Measurements from ENCODE around the gene ZNF614. TPM values are rescaled to one million over a fixed set of nuclear protein-coding genes. Genes with fewer than 3 reads are reported as not detected.
"Not testable (repeated sequence)": the region's sequence is repeated elsewhere in the genome, so short reads cannot be mapped to it uniquely, and the experiment has no call there.

The ZNF614 gene
- total RNA-seq = 1 to 10 TPM; 2.2 to 8.2 (median 4.0) TPM

DNA sequence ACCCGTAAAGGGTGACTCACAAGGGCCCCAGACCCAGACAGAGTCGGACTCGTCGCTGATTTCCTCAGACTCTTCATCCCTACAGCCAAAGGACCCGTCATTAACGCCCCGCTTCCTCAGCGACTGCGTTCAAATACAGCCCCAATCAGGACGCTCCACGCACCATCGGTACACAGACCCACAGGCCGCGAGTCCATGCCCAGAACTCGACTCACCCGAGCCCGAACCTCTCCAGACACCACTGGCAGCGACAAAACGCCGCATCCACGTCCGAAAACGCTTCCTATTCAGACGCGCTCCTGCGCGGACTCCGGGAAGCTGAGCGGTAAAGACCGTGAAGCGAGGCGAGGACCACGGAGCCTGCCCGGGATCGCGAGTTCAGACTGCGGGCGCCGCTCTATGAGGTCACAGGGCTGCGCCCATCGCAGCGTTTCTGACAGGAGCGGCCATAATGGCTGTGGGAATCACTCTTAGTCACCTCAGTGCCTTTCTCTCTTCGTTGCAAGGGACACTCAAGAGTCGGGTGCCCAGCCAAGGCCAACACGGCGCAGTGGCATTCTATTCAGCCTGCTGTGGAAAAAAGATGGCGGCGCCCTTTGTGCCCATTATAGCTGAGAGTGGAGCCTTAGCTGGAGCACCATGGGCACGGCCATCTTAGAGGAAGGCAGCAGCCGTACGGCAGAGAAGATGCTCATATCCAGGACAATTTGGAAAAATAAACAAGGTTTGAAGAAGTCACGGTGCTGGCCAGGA, at the start of gene ZNF614:
TSS of gene ZNF614 (minus strand) at position 353 of the 753 bp plus-strand sequence. CDS start 2,634 bp downstream, outside the sequence.
- 0% methylated on average over 10 to 20 of the region's 53 CpGs for WGBS, 2 donors
- DNase-seq = peak; percentile 43
- H3K36me3 ChIP-seq = peaks cover 13 to 48% (median 24%) of the 10 kb centered on the region in 3 donors
- intact Hi-C loops (cut with DNase I) = no loop called here
- H3K4me3 ChIP-seq = peak within 1 kb of the TSS; percentile 71 to 93 (median 77)
- peak in 2 of 4 donors; percentile 41 to 48 for TF ChIP-seq POLR2A (IDR thresholded peaks at IDR 0.05)
- peak in 1 of 6 experiments; percentile 9 for TF ChIP-seq CTCF (IDR thresholded peaks at IDR 0.05)
- H3K4me1 ChIP-seq = peaks cover 0 to 29% (median 6%) of the 10 kb centered on the region in 3 donors
- no peaks in the 10 kb centered on the region for H3K27me3 ChIP-seq
- peaks cover 0 to 75% (median 48%) of the 10 kb centered on the region in 3 donors for H3K9me3 ChIP-seq
- H3K27ac ChIP-seq = peak within 1 kb of the TSS; percentile 90 to 97 (median 94)

DNA sequence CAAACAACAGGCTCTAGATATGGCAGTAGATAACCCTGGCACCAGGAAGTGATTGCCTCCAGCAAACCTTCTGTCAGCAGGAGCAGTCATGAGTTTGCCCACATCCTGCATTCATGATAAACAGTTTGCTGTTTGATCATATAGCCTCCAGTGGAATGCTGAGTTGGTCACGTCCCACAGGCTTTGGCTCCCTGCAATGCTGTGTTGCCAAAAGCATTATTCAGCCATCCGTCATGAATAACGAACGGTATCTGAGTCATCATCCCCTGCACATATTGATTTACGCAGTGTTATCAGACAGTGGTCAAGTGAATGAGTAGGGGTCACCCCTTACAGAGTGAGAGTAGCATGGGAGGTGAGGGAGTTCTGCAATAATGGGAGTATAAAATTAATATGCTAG, 42.3 kb upstream of the ZNF614 start:
- Histone ChIP-seq H3K36me3 (peaks cover 26 to 100% (median 52%) of the 10 kb centered on the region in 3 donors), H3K4me3 (no peak overlapping the region), H3K27ac (no peak overlapping the region), H3K4me1 (no peaks in the 10 kb centered on the region), H3K9me3 (peaks cover 17 to 100% (median 95%) of the 10 kb centered on the region in 3 donors), H3K27me3 (no peaks in the 10 kb centered on the region)
- DNase-seq = no peak
- TF ChIP-seq POLR2A (IDR thresholded peaks at IDR 0.05) (no peak), CTCF (IDR thresholded peaks at IDR 0.05) (no peak)
- WGBS, 2 donors = 84 to 90% methylated on average over 5 of the region's 5 CpGs
- intact Hi-C loops (cut with DNase I) = no loop called here

GRCh38 chr19:52069653-52070052, 41.5 kb upstream of the ZNF614 start:
- peaks cover 17 to 100% (median 95%) of the 10 kb centered on the region in 3 donors for H3K9me3 ChIP-seq
- H3K27me3 ChIP-seq = no peaks in the 10 kb centered on the region
- no peak overlapping the region for H3K4me3 ChIP-seq
- H3K4me1 ChIP-seq = no peaks in the 10 kb centered on the region
- H3K27ac ChIP-seq = no peak overlapping the region
- no peak for TF ChIP-seq CTCF (IDR thresholded peaks at IDR 0.05)
- no peak for TF ChIP-seq POLR2A (IDR thresholded peaks at IDR 0.05)
- intact Hi-C loops (cut with DNase I) = no loop called here
- DNase-seq = no peak
- H3K36me3 ChIP-seq = peaks cover 17 to 100% (median 43%) of the 10 kb centered on the region in 3 donors
- WGBS, 2 donors = 84 to 93% methylated on average over 2 of the region's 2 CpGs

DNA sequence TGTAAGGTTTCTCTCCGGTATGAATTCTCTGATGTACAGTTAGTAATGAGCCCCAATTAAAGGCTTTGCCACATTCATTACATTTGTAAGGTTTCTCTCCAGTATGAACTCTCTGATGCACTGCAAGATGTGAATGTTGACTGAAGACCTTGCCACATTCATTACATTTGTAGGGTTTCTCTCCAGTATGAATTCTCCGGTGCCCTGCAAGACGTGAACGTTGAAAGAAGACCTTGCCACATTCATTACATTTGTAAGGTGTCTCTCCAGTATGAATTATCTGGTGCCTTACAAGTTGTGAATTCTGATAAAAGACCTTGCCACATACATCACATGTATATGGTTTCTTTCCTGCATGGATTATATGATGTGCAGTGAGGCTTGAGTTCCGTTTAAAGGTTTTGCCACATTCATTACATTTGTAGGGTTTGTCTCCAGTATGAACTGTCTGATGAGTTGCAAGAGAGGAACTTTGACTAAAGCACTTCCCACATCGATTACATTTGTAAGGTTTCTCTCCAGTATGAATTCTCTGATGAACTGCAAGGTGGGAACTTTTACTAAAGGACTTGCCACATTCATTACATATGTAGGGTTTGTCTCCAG, 38.2 kb upstream of the ZNF614 start:
- Histone ChIP-seq H3K27ac (no peak overlapping the region), H3K36me3 (peaks cover 16 to 96% (median 42%) of the 10 kb centered on the region in 3 donors), H3K27me3 (no peaks in the 10 kb centered on the region), H3K4me3 (peak overlapping the region in 1 of 4 donors; percentile 29), H3K9me3 (peaks cover 17 to 100% (median 93%) of the 10 kb centered on the region in 3 donors), H3K4me1 (no peaks in the 10 kb centered on the region)
- WGBS, 2 donors = 90 to 94% methylated on average over 6 of the region's 6 CpGs
- intact Hi-C loops (cut with DNase I) = no loop called here
- DNase-seq = no peak
- TF ChIP-seq POLR2A (IDR thresholded peaks at IDR 0.05) = no peak
- no peak for TF ChIP-seq CTCF (IDR thresholded peaks at IDR 0.05)

GRCh38 chr19:52065399-52065798, 37.2 kb upstream of the ZNF614 start:
- Histone ChIP-seq H3K27ac (no peak overlapping the region), H3K4me3 (no peak overlapping the region), H3K9me3 (peaks cover 10 to 100% (median 92%) of the 10 kb centered on the region in 3 donors), H3K36me3 (peaks cover 16 to 93% (median 35%) of the 10 kb centered on the region in 3 donors), H3K27me3 (no peaks in the 10 kb centered on the region), H3K4me1 (no peaks in the 10 kb centered on the region)
- DNase-seq = no peak
- WGBS, 2 donors = 96% methylated on average over 6 of the region's 6 CpGs
- intact Hi-C loops (cut with DNase I) = no loop called here
- TF ChIP-seq CTCF (IDR thresholded peaks at IDR 0.05) = no peak
- no peak for TF ChIP-seq POLR2A (IDR thresholded peaks at IDR 0.05)

- H3K4me1 ChIP-seq; intact Hi-C loops (cut with DNase I); DNase-seq; H3K27me3 ChIP-seq; H3K27ac ChIP-seq; H3K4me3 ChIP-seq; H3K36me3 ChIP-seq: not testable (repeated sequence)
- H3K9me3 ChIP-seq = peaks cover 0 to 91% (median 55%) of the 10 kb centered on the region in 3 donors
- WGBS, 2 donors = 97 to 98% methylated on average over 3 of the region's 3 CpGs
These were observed 28.3 kb upstream of the ZNF614 start for GRCh38 chr19:52056480-52056879.

DNA sequence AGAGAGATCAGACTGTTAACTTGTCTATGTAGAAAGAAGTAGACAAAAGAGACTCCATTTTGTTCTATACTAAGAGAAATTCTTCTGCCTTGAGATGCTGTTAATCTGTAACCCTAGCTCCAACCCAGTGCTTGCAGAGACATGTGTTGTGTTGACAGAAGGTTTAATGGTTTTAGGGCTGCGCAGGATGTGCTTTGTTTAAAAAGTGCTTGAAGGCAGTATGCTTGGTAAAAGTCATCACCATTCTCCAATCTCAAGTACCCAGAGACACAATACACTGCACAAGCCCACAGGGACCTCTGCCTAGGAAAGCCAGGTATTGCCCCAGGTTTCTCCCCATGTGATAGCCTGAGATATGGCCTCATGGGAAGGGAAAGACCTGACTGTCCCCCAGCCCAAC, 23.6 kb upstream of the ZNF614 start:
- WGBS, 2 donors = 22 to 38% methylated on average over 1 of the region's 1 CpG
- H3K36me3 ChIP-seq; DNase-seq; H3K4me3 ChIP-seq; H3K27me3 ChIP-seq; H3K27ac ChIP-seq; intact Hi-C loops (cut with DNase I): not testable (repeated sequence)
- Histone ChIP-seq H3K4me1 (peaks cover 0 to 16% (median 2%) of the 10 kb centered on the region in 3 donors), H3K9me3 (peaks cover 0 to 60% (median 25%) of the 10 kb centered on the region in 3 donors)
